ENCODE measurements around the gene OR1G1.

The OR1G1 gene

GRCh38 chr17:3104322-3104721 lies 23.0 kb downstream of the OR1G1 start, which contains the start of gene OR1D2:
OR1D2 (minus strand) TSS chr17:3104422; CDS start chr17:3092996, 11,426 bp downstream.
- no peaks in the 10 kb centered on the region for H3K36me3 ChIP-seq (ENCODE audit: insufficient read depth, low read length)
- no peaks in the 10 kb centered on the region for H3K27me3 ChIP-seq (ENCODE audit: insufficient read depth, low read length)
- peaks cover 4% of the 10 kb centered on the region; the same call in 1 of the 2 replicates for H3K9me3 ChIP-seq (ENCODE audit: low read length)
- H2AFZ ChIP-seq (ENCODE audit: low read length): no peak within 1 kb of the TSS
- no peaks in the 10 kb centered on the region for H3F3A ChIP-seq (ENCODE audit: insufficient read depth, low read length)
- no peak within 1 kb of the TSS for H3K4me2 ChIP-seq (ENCODE audit: low read length)
- no peak within 1 kb of the TSS for H3K9ac ChIP-seq (ENCODE audit: low read length)
- H4K20me1 ChIP-seq (ENCODE audit: insufficient read depth, low read length): no peaks in the 10 kb centered on the region
- H3K4me1 ChIP-seq (ENCODE audit: insufficient read depth, low read length, severe bottlenecking): no peaks in the 10 kb centered on the region
- H3K79me2 ChIP-seq (ENCODE audit: insufficient read depth, low read length): no peaks in the 10 kb centered on the region
- no peak for TF ChIP-seq CTCF (IDR thresholded peaks at IDR 0.05; ENCODE audit: low read length)
- no peak for TF ChIP-seq EZH2 (IDR thresholded peaks at IDR 0.05; ENCODE audit: borderline replicate concordance, low read length)
- no peak within 1 kb of the TSS for H3K27ac ChIP-seq (ENCODE audit: low read depth, low read length, poor library complexity, severe bottlenecking)
- H3K4me3 ChIP-seq (ENCODE audit: low read depth, low read length, poor library complexity, severe bottlenecking): no peak within 1 kb of the TSS
- no peaks in the 10 kb centered on the region for H3K9me2 ChIP-seq (ENCODE audit: low read depth, low read length)
